NCI-H2081 (cell line): ENCODE data around the gene PTPRN2.
"Not testable (repeated sequence)": the region's sequence is repeated elsewhere in the genome, so short reads cannot be mapped to it uniquely, and the experiment has no call there.

Source experiments
- DNase-seq, 2 experiments: peaks; one replicate each; lab custom pipeline; 2025; lab: John Stamatoyannopoulos, UW

Gene PTPRN2

DNA sequence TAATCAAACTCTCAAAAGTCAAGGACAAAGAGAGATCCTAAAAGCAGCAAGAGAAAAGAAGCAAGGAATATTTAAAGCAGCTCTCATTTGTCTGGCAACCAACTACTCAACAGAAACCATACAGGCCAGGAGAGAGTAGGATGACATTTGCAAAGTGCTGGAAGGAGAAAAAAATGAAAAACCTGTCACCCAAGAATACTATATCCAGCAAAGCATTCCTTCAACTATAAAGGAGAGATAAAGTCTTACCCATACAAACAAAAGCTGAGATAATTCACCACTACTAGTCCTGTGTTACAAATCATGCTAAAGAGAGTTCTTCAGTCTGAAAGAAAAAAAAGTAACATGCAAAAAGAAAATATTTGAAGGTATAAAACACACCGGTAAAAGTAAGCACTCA, 357.7 kb downstream of the PTPRN2 start:
- DNase-seq = no peak

- DNase-seq = peak; percentile 2 to 6
Observed at GRCh38 chr7:158228986-158229385, 358.6 kb downstream of the PTPRN2 start.

DNA sequence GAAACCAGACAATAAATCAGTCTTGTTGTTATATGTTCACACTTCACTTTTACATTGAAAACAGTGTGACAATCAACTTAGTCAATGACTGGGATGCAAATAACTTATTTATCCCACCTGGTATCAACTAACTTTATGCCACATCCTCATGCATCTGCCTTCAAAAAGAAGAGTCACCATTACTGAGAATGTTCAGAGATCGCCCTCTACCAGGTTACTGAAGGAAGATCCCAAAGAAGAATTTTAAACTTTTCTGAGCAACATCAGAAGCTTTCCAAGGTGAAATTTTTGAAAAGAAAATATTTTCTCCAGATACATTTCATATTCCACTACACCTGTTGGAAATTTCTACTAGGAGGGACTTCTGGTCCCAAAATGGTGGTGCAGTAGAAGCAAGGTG, 359.5 kb downstream of the PTPRN2 start:
- no peak for DNase-seq

DNA sequence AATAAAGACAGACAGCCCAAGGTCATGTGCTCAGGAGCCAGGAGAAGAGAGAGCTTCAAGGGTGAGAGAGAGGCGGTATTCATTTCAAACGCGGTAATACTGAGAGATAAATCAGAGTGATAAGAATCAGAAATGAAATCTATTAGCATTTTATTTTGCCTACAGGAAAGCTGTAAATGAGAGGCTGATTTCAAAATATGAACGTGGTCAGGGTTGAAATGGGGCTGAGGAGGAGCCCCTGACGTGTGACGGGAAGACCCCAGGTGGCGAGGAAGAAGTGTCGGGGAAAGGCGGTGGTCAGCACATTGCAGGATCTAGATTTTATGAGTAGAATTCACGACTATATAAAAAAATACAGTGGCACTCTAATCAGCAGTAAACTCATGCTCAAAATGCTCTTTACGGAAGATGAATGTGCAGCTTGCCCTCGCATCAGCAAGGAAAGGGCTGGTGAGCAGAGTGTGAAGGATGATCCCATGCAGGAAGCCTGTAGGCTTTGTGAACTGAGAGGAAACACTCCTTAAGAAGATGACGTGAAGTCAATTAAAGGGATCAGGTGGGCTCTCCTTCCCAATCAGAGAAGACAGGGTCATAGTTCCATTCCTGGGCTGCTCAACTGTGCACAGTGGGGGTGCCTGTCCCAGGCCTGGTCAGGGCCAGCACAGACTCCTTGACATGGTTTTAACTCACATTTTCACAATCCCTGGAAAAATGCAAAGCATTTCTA, 360.2 kb downstream of the PTPRN2 start:
- DNase-seq = no peak

DNA sequence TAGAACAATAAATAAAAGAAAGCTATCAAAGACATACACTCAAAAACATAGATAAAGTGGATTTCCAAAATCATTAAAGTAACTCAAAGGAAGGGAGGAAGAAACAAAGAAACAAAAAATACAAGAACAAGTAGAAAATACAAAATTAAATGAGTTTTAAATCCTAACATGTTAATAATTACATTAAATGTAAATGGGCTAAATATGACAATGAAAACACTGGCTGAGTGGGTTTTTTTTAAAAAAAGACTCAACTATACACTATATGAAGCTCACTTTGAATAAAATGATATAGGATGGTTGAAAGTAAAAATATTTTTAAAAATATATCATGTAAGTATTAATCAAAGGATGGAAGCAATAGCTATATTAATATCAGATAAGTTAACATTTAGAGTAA, 371.4 kb downstream of the PTPRN2 start:
- DNase-seq = no peak

GRCh38 chr7:158209435-158209834, 378.2 kb downstream of the PTPRN2 start:
- no peak for DNase-seq

- no peak for DNase-seq
Observed at GRCh38 chr7:158206341-158206740, 381.3 kb downstream of the PTPRN2 start.

GRCh38 chr7:158204453-158204852, 383.2 kb downstream of the PTPRN2 start:
- DNase-seq = no peak

- DNase-seq = not testable (repeated sequence)
Observed at GRCh38 chr7:158203948-158204347, 383.7 kb downstream of the PTPRN2 start.

- DNase-seq = no peak
Observed at GRCh38 chr7:158194365-158194900, 393.2 kb downstream of the PTPRN2 start.

DNA sequence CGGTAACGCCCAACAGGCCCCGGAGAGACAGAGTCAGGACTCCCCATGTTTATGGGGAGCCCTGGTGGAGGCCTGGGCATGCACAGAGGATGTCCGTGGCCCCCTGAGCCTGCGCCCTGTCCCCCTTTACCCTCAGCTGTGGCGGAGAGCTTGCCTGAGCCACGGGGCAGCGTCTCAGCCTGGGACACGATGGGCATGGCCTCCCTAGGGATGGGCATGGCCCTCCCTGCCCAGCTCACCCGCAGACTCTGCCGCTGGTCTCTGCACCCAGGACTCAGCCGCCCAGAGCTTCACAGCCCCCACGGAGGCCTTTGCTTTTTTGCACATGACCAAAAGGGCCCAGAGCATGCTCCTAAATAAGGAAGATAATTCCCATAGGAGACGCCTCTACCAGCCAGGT, 394.2 kb downstream of the PTPRN2 start:
- no peak for DNase-seq

DNA sequence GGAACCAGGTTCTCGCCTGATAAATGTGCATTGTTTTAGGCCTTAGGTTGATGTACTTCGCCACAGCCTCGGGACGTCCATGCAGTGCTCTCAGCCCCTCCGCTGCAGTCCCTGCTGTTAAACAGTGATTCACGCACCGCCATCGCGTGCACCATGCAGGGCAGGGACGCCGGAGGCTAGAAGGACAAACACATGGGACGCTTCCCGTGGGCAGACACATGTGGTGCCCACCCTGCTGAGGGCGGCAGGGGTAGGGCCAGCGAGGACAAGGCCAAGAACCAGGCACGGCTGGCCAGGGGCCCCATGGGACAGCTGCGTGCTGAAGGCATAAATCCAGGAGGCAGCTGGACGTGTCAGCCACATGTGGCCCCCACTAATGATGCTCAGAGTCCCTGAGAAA, 394.7 kb downstream of the PTPRN2 start:
- DNase-seq = no peak

DNA sequence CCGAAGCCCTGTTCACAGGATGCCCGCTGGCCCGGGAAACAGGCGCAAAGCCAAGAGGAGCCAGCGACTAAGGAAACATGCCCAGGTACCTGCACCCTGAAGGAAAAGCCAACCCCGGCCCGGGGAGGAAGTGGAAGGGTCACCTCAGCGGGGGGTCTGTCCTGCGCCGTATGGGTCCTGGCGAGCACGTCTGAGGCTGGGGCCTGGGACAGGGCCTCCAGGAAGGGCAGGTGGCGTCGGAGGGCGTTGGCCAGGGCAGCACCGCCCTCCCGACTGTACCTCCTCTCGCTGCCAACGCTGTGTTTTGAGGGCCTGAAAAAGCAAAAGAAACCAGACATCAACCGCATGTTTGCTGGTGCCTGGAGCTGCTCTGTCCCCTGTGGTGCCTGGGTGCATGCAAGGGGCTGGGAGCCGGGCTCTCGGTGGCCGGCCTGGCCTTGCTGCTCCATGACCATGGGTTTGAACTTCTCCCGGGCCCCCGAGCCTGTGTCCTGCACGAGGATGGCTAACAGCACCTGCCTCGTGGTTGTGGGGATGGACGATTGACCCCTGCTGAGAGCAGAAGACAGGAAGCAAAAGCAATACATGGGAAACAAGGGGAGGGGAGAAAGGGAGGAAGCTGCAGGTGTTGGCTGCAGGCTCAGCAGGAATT, 395.3 kb downstream of the PTPRN2 start:
- DNase-seq = peak in 1 of 2 experiments; percentile 24

DNA sequence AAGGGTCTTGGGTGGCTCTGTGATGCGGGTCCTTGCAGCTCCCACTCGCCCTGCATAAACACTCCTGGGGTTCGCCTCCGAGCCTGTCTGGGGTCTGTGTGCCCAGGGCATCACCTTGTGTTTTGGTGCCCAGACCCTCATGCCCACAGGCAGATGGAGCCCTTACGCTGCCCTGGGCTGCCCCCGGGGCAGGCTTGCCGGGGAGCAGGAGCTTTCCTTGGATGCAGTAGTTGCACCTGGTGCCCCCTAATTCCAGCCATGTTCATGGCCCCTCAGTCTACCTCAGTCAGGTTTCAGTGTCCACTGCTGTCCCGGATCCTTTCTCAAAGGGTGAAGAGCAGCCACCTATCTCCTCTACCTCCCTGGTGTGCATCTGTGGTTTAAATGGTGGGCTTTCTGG, 396.0 kb downstream of the PTPRN2 start:
- no peak for DNase-seq

GRCh38 chr7:158190756-158191155, 396.9 kb downstream of the PTPRN2 start:
- DNase-seq = no peak

DNA sequence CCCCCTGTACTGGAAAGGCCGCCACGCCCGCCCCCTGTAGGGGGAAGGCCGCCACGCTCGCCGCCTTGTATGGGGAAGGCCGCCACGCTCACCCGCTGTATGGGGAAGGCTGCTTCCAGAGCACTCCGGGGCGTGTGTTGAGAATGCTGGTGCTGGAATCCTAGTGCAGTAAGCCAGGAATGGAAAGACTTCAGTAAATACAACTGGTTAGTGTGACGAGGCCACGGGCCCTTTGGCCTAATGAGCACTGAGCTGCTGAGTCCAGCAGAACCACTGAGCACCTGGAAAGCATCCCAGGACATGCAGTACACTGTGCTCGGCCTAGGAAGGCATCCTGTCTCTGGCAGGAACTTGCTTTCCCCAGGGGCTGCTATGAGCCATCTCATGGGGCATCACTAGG, 398.9 kb downstream of the PTPRN2 start:
- no peak for DNase-seq

DNA sequence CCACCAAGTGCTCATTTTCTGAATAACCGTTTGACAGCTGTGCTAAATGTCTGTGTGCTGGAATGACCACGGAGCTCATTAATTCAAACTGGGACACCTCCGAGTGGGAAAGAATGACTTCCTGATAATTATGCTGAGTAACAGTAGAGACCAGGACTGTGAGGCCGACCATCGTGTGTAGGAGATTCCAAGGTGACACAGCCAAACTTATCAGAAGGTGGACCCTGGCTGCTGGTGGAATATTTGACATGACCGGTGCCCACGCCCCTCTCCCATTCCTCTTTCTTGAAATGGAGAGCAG, 400.0 kb downstream of the PTPRN2 start:
- no peak for DNase-seq

DNA sequence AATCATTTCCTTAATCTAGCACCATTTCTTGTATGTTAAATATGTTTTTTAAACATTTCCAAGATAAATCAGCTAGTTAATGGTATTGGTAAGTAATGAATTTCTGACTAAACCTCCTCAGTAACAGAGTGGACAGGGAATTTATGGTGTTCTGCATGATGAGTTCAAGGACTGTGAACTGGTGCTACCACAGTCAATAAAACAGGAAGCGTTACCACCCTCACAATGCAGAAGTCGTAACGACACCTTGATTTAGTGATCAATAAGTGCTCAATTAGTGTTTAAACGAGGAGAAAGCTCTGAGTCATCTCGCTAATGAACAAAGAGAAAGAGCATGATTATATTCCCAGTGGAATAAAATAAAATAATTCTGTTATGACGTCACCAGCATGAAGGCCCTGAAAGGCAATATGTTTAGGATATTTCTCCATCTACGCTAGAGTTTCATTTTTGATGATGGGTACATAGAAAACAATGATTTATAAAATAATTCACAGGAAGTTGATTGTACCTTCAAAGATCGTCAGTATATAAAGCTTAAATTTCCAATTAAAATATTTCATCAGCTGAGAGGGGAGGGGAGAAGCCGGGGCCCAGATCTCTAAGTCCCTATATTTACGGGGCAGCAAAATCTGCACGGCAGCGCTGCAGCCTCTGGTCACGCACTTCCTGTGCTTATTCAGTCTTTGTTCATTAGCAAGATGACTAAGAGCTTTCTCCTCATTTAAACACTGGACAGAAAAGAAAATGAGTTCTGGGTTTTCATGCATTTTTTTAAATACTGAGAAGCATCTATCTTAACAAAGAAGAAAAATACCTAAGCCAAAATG, 400.5 kb downstream of the PTPRN2 start:
- peak; percentile 8 to 31 for DNase-seq

GRCh38 chr7:158186406-158186805, 401.2 kb downstream of the PTPRN2 start:
- DNase-seq = no peak

GRCh38 chr7:158185653-158186052, 402.0 kb downstream of the PTPRN2 start:
- no peak for DNase-seq

GRCh38 chr7:158183431-158183830, 404.2 kb downstream of the PTPRN2 start:
- DNase-seq = no peak

DNA sequence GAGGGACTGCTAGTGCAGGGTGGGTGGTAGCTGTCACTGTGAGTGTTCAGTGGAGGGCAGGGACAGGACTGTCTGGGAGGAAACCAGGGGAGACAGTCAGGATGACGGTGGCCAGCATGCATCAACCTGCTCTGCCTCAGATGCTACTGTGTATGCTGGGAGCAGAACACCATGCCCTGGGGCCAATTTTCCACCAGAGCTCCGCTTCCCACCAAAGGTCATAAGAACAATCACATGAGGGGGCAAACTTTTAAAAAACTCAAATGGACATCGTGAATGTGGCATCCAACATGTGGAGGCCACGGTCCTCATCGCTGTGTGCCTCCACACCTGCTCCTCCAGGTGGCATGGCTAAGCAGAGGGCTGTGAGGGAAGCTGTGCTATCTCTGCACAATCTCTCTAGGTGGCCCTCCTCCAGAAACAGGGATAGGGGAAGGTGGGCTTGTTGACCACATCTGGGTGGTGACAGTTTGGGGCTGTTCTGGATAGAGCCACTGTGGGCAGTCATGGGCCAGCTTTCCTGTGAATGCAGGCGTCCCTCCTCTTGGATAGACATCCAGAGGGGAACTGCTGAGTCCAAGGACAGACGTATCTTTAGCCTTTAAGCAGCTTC, 411.0 kb downstream of the PTPRN2 start:
- no peak for DNase-seq
